ENCODE data around the gene LRFN2. TPM values are rescaled to one million over a fixed set of nuclear protein-coding genes. Genes with fewer than 3 reads are reported as not detected.

The LRFN2 gene
- total and polyA plus RNA-seq, 2 experiments from 2014 or later: 0.29 to 2.5 TPM

DNA sequence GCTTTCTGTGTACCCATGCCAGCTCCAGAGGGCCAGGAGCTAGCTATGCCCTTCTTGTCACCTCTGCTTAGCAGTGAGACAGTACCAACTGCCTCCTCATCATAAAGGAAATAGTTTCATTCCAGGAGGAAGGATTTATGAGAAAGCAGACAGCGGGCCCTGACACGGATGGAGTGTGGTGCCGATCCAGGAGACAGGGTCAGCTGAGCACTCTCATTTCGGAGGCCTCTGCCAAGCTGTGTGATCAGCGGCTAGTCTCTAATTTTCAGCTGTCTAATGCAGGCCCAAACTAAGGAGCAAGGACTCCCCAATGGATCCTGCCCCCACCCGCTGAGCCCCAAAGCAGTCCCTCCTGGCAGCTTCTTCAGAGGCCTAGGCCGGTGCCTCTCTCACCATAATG is 103.1 kb downstream of the LRFN2 start:
- ATAC-seq: no peak

More for the DNA sequence above, 103.1 kb downstream of the LRFN2 start:
- no peaks in the 10 kb centered on the region for H3K79me2 ChIP-seq (replicated peaks; ENCODE audit: insufficient read depth)
- H3K4me1 ChIP-seq (ENCODE audit: insufficient read depth): no peaks in the 10 kb centered on the region
- no peaks in the 10 kb centered on the region for H3K27me3 ChIP-seq (ENCODE audit: insufficient read depth)
- no peak overlapping the region for H3K4me3 ChIP-seq
- DNase-seq (ENCODE audit: low spot score): no peak
- no peak overlapping the region for H3K27ac ChIP-seq (ENCODE audit: low read depth)
- peaks cover 5% of the 10 kb centered on the region; the same call in 1 of the 2 replicates for H3K9me2 ChIP-seq (ENCODE audit: insufficient read depth)
- H3K27me3 Mint-ChIP-seq (ENCODE audit: insufficient read depth, low read depth, poor library complexity): peaks cover 9% of the 10 kb centered on the region
- H3K4me1 Mint-ChIP-seq: peaks cover 9% of the 10 kb centered on the region
- no peak overlapping the region for H2AFZ ChIP-seq
- no peaks in the 10 kb centered on the region for H4K20me1 ChIP-seq (replicated peaks; ENCODE audit: insufficient read depth)
- H3K27ac Mint-ChIP-seq: no peak overlapping the region
- no peak for TF ChIP-seq EZH2phosphoT487 (IDR thresholded peaks at IDR 0.05; ENCODE audit: unreplicated experiment)
- no peak for TF ChIP-seq CREB1 (CRISPR knock-in tag; IDR thresholded peaks at IDR 0.05; ENCODE audit: low read depth)
- TF ChIP-seq POLR2AphosphoS5 (IDR thresholded peaks at IDR 0.05; ENCODE audit: low read depth): no peak
- TF ChIP-seq, protein P1, sequence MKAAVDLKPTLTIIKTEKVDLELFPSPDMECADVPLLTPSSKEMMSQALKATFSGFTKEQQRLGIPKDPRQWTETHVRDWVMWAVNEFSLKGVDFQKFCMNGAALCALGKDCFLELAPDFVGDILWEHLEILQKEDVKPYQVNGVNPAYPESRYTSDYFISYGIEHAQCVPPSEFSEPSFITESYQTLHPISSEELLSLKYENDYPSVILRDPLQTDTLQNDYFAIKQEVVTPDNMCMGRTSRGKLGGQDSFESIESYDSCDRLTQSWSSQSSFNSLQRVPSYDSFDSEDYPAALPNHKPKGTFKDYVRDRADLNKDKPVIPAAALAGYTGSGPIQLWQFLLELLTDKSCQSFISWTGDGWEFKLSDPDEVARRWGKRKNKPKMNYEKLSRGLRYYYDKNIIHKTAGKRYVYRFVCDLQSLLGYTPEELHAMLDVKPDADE (IDR thresholded peaks at IDR 0.05): no peak
- TF ChIP-seq, protein P2, sequence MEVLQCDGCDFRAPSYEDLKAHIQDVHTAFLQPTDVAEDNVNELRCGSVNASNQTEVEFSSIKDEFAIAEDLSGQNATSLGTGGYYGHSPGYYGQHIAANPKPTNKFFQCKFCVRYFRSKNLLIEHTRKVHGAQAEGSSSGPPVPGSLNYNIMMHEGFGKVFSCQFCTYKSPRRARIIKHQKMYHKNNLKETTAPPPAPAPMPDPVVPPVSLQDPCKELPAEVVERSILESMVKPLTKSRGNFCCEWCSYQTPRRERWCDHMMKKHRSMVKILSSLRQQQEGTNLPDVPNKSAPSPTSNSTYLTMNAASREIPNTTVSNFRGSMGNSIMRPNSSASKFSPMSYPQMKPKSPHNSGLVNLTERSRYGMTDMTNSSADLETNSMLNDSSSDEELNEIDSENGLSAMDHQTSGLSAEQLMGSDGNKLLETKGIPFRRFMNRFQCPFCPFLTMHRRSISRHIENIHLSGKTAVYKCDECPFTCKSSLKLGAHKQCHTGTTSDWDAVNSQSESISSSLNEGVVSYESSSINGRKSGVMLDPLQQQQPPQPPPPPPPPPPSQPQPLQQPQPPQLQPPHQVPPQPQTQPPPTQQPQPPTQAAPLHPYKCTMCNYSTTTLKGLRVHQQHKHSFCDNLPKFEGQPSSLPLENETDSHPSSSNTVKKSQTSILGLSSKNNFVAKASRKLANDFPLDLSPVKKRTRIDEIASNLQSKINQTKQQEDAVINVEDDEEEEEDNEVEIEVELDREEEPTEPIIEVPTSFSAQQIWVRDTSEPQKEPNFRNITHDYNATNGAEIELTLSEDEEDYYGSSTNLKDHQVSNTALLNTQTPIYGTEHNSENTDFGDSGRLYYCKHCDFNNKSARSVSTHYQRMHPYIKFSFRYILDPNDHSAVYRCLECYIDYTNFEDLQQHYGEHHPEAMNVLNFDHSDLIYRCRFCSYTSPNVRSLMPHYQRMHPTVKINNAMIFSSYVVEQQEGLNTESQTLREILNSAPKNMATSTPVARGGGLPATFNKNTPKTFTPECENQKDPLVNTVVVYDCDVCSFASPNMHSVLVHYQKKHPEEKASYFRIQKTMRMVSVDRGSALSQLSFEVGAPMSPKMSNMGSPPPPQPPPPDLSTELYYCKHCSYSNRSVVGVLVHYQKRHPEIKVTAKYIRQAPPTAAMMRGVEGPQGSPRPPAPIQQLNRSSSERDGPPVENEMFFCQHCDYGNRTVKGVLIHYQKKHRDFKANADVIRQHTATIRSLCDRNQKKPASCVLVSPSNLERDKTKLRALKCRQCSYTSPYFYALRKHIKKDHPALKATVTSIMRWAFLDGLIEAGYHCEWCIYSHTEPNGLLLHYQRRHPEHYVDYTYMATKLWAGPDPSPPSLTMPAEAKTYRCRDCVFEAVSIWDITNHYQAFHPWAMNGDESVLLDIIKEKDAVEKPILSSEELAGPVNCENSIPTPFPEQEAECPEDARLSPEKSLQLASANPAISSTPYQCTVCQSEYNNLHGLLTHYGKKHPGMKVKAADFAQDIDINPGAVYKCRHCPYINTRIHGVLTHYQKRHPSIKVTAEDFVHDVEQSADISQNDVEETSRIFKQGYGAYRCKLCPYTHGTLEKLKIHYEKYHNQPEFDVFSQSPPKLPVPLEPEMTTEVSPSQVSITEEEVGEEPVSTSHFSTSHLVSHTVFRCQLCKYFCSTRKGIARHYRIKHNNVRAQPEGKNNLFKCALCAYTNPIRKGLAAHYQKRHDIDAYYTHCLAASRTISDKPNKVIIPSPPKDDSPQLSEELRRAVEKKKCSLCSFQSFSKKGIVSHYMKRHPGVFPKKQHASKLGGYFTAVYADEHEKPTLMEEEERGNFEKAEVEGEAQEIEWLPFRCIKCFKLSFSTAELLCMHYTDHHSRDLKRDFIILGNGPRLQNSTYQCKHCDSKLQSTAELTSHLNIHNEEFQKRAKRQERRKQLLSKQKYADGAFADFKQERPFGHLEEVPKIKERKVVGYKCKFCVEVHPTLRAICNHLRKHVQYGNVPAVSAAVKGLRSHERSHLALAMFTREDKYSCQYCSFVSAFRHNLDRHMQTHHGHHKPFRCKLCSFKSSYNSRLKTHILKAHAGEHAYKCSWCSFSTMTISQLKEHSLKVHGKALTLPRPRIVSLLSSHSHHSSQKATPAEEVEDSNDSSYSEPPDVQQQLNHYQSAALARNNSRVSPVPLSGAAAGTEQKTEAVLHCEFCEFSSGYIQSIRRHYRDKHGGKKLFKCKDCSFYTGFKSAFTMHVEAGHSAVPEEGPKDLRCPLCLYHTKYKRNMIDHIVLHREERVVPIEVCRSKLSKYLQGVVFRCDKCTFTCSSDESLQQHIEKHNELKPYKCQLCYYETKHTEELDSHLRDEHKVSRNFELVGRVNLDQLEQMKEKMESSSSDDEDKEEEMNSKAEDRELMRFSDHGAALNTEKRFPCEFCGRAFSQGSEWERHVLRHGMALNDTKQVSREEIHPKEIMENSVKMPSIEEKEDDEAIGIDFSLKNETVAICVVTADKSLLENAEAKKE (CRISPR knock-in tag; IDR thresholded peaks at IDR 0.05): no peak
- TF ChIP-seq ZNF331 (CRISPR knock-in tag; IDR thresholded peaks at IDR 0.05; ENCODE audit: low read depth): no peak
- no peak for TF ChIP-seq ZNF114 (CRISPR knock-in tag; IDR thresholded peaks at IDR 0.05)
- TF ChIP-seq, protein P3, sequence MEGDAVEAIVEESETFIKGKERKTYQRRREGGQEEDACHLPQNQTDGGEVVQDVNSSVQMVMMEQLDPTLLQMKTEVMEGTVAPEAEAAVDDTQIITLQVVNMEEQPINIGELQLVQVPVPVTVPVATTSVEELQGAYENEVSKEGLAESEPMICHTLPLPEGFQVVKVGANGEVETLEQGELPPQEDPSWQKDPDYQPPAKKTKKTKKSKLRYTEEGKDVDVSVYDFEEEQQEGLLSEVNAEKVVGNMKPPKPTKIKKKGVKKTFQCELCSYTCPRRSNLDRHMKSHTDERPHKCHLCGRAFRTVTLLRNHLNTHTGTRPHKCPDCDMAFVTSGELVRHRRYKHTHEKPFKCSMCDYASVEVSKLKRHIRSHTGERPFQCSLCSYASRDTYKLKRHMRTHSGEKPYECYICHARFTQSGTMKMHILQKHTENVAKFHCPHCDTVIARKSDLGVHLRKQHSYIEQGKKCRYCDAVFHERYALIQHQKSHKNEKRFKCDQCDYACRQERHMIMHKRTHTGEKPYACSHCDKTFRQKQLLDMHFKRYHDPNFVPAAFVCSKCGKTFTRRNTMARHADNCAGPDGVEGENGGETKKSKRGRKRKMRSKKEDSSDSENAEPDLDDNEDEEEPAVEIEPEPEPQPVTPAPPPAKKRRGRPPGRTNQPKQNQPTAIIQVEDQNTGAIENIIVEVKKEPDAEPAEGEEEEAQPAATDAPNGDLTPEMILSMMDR (conservative IDR thresholded peaks at IDR 0.05; ENCODE audit: low read depth in 2 of 2): no peak
- TF ChIP-seq STAT1 (IDR thresholded peaks at IDR 0.05; ENCODE audit: unreplicated experiment): no peak
- TF ChIP-seq JUNB (IDR thresholded peaks at IDR 0.05; ENCODE audit: unreplicated experiment): no peak
- TF ChIP-seq, protein P4, sequence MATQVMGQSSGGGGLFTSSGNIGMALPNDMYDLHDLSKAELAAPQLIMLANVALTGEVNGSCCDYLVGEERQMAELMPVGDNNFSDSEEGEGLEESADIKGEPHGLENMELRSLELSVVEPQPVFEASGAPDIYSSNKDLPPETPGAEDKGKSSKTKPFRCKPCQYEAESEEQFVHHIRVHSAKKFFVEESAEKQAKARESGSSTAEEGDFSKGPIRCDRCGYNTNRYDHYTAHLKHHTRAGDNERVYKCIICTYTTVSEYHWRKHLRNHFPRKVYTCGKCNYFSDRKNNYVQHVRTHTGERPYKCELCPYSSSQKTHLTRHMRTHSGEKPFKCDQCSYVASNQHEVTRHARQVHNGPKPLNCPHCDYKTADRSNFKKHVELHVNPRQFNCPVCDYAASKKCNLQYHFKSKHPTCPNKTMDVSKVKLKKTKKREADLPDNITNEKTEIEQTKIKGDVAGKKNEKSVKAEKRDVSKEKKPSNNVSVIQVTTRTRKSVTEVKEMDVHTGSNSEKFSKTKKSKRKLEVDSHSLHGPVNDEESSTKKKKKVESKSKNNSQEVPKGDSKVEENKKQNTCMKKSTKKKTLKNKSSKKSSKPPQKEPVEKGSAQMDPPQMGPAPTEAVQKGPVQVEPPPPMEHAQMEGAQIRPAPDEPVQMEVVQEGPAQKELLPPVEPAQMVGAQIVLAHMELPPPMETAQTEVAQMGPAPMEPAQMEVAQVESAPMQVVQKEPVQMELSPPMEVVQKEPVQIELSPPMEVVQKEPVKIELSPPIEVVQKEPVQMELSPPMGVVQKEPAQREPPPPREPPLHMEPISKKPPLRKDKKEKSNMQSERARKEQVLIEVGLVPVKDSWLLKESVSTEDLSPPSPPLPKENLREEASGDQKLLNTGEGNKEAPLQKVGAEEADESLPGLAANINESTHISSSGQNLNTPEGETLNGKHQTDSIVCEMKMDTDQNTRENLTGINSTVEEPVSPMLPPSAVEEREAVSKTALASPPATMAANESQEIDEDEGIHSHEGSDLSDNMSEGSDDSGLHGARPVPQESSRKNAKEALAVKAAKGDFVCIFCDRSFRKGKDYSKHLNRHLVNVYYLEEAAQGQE (IDR thresholded peaks at IDR 0.05; ENCODE audit: unreplicated experiment): no peak
- TF ChIP-seq EZH2 (IDR thresholded peaks at IDR 0.05; ENCODE audit: low read depth, unreplicated experiment): no peak
- TF ChIP-seq NANOG (IDR thresholded peaks at IDR 0.05; ENCODE audit: borderline replicate concordance): no peak
- no peak overlapping the region for H3K4me3 Mint-ChIP-seq
- no peaks in the 10 kb centered on the region; the same call in 2 of the 3 replicates for H3K36me3 Mint-ChIP-seq (ENCODE audit: low read depth)
- no peaks in the 10 kb centered on the region for H3F3A ChIP-seq (replicated peaks; ENCODE audit: low read depth)
- no peaks in the 10 kb centered on the region for H3K9me3 Mint-ChIP-seq
- H3K36me3 ChIP-seq (ENCODE audit: insufficient read depth): no peaks in the 10 kb centered on the region
- no peak overlapping the region for H3K4me2 ChIP-seq

Data from GM23338 (cell line).